HG03521 (cell line): Measurements from ENCODE around the gene DMRT1.

Experiments
- ATAC-seq: cut with Tn5 transposase; IDR thresholded peaks from one replicate; pipeline ENCODE4 v1.9.1; 2021; ENCODE audit warnings: mild to moderate bottlenecking, moderate library complexity; ENCODE audit not compliant: unreplicated experiment

The DMRT1 gene

DNA sequence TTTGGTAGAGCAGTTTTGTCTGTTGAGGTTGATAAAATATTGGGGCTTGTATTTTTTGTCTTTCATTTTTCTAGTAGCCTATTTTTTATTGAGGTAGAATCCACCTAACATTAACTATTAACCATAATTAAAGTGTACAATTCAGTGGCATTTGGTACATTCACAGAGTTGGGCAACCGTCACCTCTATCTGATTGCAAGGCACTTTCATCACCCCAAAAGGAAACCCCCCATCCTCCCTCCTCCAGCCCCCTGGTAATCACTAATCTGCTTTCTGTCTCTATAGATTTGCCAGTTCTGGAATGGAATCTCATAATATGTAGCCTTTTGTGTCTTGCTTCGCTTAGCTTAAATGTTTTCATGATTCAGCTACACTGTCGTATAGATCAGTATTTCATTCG, 79.4 kb downstream of the DMRT1 start:
- no peak for ATAC-seq

- no peak for ATAC-seq
Measured at GRCh38 chr9:922171-922570, 80.7 kb downstream of the DMRT1 start.

DNA sequence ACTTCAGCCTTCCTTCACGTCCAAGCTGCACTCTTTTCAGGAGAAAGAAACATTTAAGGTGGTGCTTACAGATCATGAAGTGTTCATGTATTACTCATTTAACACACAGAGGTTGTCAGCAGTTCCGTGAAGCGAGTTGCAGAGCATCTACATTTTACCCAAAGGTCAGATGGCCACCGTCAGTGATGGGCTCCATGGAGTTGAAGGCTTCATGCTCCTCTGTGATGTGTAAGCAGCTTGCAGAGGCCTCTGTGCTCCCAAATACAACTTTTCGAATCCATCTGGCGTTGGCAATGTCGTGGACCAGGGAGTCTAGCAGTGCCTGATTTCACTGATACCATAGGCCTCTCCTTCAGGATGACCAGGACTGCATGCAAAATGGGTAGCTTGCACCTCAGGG, 81.2 kb downstream of the DMRT1 start:
- no peak for ATAC-seq

- ATAC-seq = no peak
Measured at GRCh38 chr9:926976-927375, 85.5 kb downstream of the DMRT1 start.

DNA sequence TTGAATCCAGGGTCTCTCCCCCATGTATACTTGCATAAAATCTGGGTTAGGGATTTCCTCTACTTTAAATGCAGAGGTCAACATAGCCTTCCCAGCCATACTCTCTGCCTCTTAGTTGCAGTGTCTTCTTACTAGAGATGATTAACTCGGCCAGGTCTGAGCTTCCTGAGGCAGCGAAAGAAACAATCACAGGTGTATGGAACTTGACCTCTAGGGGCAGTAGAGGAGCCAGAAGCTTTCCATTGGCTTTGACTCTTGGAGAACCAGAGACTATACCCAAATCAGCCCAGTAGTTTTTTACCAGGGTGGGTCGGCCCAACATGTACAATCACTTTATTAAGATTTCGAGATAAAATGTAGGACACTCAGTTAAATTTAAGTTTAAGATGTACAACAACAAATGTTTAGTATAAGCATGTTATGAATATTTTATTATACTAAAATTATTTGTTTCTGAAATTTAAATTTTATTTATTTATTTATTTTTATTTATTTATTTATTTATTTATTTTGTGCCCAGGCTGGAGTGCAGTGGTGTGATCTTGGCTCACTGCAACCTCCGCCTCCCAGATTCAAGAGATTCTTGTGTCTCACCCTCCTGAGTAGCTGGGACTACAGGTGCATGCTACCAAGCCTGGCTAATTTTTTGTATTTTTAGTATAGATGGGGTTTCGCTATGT, 87.0 kb downstream of the DMRT1 start:
- no peak for ATAC-seq

- ATAC-seq = no peak
Measured at GRCh38 chr9:929719-930118, 88.2 kb downstream of the DMRT1 start.

DNA sequence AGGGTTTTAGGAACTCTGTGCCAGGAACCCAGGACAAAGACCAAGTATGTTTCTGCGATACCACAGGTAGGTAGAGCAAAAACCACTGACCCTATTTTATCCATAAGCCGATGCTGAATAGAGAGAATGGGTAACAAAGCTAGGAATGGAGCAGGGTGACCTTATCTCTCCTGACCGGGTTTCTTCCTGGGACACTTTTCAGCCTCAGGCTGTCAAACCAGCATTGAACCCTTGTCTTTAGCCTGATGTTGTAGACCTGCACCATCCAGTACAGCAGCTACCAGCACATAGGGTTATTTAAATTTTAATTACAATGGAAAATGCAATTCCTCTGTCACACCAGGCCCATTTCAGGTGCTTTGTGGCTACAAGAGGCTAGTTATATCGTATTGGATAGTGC, 91.9 kb downstream of the DMRT1 start:
- no peak for ATAC-seq

DNA sequence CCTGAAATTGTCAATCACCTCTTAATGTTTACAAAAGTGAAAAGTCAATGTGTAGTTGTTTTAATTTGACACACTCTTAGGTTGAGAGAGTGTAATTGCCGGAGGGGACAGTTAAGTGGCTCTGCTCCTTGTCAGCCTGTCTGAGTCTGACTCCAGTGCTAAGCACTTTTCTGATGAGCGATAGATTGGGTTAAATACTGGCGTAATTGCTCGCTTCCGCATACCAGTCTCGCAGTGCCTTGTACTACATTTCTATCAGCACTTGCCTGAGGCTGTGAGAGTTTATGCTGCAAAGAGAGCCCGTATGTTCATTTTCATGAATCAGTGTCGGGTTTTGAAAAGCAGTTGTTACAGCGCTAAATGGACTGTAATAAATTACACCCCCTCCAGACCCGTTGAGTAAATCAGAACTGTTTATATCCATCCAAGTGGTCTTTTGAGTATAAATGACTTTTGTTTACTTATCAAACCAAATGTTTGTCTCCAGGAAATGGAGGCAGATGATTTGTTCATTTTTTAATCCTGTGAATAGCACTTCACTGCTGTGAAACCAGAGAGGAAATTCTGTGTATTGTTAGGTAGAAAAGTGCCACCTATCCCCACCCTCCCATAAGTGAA, 94.0 kb downstream of the DMRT1 start:
- no peak for ATAC-seq

DNA sequence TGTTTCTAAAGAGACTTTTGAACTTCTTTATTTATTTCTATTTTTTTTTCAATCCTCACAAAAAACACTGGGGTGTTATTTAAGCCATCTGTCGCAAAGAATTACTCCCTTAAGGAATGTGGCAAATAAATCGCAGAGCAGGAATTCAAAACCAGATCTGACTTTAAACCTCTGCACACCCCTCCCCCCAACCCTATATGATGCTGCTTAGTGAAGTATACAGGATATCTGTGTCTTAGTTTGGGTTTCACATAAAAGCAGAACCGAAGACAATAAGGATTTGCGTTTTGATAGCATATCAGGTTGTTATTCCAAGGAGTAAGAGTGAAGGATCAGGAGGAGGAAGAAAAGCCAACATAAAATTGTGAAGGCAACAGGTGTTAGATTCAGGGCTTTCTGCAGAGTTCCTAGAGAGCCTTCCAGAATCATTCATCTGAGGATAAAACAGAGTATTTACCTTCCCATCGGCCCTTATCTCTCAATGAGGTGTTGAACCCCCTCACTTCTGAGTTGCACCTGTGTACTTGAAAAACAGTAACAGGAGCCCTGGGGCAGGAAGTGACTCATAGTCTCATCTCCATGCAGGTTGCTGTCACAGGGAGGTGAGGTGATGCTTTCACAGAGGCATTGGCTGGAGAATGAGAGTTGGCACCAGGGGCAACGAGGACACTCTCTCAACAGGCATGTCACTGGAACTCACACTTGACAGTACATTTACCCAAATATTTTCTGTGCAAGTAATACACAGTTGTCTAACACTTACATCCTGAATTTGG, 101.5 kb downstream of the DMRT1 start:
- no peak for ATAC-seq

DNA sequence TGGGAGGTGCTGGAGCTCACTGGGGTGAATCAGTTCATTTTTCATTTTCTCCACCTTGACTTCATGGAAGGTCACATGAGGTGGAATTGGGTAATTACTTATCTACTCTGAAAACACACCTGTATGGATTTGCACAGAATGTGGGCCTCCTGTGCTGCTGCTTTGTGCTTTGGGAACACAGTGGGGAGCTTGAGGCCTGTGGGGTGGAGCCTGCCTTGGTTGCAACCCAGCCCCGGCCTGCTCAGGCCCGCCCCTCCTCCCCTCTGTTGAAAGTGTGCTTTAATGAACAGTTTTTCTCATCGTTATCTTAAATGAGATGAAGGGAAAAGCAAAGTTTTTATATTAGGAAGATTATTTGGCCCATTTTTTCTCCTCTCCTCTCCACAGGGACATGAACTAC, 106.5 kb downstream of the DMRT1 start:
- no peak for ATAC-seq

GRCh38 chr9:948497-948896, 107.0 kb downstream of the DMRT1 start:
- no peak for ATAC-seq

DNA sequence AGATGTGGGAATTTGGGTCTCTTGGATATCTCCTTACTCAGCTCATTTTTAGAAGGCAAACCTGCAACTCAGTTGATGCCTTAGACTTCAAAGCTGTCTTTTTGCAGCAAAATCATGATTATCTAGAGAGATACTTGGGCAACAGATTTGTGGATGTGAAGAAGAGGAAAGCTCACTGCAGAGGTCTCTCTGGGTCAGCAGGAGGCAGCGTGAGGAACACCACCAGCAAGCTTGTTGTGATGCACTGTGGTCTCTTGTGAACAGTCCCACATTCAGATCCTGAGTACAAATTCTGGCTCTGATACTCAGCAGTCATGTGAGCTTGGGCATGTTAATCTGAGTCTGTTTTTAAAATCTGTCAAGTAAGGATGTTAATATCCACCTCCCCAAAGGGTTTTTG, 108.6 kb downstream of the DMRT1 start:
- ATAC-seq = no peak

DNA sequence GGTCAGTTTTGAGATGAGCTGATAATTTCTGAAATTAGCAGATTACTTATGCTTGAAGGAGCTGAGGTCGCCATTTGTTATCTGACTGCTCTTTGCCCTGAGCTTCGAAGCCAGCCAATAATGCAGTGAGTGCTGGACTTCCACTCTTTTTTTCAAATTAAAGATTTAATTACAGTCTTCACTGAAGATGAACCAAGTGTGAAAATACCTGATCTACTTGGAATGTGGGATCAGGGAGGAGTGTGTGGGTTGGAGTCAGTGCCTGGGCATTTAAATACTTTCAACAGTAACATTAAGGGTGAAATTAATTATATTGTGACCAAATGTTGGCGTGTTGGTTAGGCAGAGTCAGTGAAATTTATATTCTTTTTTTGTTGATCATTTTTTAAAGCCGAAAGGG, 111.0 kb downstream of the DMRT1 start:
- no peak for ATAC-seq

- no peak for ATAC-seq
Measured at GRCh38 chr9:959105-959504, 117.6 kb downstream of the DMRT1 start.

GRCh38 chr9:959914-960313, 118.4 kb downstream of the DMRT1 start:
- ATAC-seq = no peak

DNA sequence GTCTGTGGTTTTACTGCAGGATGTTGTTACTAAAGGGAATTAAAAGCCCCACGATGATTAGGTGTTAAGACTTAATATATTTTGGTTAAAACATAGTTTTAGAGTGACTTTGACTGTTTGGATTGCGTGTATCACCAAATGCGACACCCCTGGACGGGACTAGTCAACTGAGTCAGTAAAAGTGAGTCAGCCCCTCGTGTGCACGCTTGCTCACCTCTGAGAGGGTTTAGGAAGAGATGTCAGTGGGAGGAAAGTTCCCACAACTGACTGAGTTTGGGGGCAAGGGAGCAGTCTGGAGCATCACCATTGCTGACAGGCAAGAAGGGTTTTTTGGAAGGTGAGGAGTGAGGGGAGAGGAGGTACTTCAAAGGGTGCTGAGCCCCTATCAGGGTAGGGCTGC, 120.5 kb downstream of the DMRT1 start:
- ATAC-seq = no peak

GRCh38 chr9:965497-965896, 124.0 kb downstream of the DMRT1 start:
- no peak for ATAC-seq

GRCh38 chr9:966870-967269, 125.4 kb downstream of the DMRT1 start:
- no peak for ATAC-seq

DNA sequence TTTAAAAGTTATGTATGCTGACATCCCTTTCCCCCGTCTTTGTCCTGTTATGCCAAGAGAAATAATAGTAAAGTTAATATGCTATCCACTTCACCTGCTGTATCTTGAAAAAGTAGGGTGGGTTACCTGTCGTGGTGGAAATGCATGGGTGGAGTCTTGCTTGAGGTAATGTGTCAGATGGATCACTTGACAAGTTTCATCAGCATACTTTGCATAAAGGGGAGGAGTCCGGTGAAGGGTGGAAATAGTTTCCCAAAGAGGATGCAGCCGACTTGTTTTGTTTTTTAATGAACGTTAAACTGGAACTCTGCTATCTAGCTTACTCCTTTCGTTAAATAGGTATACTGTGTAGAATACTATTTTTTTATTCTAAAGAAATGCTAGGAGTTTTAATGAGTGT, 125.9 kb downstream of the DMRT1 start:
- no peak for ATAC-seq

DNA sequence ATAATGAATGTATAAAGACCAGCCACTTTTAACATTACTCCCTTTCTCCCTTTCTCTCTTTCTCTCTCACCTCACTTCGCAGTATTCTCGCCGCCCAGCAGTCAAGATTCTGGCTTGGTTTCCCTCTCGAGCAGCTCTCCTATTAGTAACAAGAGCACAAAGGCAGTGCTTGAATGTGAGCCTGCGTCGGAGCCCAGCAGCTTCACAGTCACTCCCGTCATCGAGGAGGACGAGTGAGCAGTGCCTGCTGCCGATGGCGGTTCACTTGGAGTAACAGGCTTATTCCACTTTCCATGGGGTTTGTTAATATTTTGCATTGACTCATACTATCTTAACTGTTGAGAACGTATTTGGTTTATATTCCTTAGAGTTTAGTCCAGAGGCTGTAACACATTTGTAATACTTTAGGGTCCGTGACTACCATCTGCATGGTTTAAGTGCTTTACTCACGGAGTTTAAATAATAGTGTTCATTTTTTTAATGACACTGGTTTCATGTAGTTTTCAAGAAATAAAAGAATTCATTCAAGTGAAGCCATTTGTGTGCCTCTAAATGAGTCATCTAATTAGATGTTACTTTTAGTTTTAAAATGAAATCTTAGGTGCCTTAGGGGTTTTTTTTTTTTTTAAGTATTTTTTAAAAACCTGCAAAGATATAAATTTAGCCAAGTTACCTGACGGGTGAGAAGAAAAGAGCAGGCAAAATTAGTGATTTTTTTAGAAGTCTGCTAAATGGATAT, 126.6 kb downstream of the DMRT1 start:
- ATAC-seq = no peak

- no peak for ATAC-seq
Measured at GRCh38 chr9:969310-970150, 128.0 kb downstream of the DMRT1 start.
